ENCODE measurements around the gene PZP.

Gene PZP

DNA sequence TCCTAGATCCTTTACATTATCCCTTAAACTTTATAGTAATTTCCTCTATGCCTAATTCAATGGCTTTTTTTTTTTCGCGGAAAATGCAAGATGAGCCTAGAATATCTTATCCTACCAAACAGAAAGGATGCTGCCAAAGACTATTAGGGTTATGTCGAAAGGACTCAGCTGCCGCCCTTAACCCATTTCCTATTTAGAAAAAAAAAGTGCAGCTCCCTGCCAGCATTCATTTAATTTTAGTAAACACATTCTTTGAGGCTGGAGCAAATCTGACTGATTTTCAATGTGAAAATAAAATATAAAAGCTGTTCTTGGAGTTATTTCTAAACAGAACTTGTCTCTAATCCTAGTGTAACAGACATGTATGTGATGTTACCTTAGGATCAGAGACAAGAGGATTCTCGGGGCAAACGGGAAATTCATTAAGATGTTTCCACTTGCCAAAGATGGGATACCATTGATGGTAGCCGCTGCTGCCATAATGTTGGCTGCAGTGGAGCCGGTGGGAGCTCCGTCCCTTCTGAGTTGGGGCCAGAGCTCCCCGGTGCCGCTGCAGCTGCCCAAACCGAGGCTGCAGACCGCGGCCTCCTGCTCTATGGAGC, 84.3 kb downstream of the PZP start:
- no peak for DNase-seq

DNA sequence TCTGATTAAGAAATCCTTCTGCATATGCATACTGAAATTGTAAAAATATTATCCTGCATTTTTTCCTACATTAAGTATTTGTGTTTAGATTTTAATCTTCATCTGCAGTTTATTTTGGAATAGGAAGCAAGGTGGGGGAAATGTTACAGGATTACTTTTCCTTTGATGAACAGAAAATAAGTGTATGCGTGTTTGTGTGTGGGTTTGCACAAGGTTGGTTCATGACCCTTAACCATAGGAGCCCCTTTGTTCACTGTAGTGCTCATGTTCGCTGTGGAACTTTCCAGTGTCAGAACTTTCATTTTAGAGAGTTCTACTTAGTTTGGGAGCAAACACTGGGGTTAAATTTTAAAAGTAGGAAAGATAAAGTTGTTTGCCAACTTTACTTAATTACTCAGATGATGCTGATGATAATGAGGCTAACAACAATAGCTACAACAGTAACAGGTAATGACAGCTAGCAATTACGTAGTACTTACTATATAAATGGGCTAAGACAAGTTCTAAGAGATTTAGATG, 86.0 kb downstream of the PZP start:
- DNase-seq: no peak

DNA sequence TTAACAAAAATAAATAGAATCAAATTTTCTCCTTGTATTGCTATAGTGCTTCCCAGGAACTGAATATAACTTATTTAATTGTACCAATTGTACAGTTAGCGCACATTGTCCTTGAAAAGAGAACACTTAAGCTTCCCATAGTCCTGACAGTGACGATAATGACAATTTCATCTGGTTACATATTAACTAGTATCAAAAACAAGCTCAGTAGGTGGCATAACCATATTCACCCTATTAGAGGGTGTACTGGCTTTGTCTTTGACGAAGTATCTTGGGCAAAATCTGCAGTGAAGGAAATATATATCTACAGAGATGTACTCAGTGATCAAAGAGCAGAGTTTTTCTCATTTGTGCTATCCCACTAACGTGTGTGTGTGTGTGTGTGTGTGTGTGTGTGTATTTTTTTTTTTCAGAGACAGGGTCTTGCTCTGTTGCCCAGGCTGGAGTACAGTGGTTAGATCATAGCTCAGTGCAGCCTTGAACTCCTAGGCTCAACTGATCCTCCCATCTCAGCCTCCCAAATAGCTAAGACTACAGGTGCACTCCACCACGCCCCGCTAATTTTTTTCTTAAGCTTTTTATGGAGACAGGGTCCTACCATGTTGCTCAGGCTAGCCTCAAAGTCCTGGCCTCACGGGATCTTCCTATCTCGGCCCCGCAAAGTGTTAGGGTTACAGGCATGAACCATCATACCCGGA, 87.6 kb downstream of the PZP start:
- DNase-seq: no peak

DNA sequence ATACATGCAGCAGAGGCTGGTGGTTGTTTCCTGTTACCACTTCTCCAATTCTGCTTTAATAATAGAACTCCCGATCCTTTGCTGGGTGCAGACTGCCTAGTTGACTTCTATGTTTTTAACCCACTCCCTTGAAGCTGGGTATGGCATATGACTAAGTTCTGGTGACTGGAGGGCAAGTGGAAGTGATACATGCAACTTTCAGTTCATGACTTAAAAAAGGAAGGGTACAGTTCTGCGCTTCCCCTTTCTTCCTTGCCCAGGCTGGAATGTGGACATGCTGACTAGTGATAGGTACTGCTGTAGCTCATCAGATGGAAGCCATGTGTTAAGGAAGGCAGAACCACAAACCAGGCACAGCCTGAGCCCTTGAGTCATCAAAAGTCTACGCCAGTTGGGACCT, 90.0 kb downstream of the PZP start:
- DNase-seq: no peak

DNA sequence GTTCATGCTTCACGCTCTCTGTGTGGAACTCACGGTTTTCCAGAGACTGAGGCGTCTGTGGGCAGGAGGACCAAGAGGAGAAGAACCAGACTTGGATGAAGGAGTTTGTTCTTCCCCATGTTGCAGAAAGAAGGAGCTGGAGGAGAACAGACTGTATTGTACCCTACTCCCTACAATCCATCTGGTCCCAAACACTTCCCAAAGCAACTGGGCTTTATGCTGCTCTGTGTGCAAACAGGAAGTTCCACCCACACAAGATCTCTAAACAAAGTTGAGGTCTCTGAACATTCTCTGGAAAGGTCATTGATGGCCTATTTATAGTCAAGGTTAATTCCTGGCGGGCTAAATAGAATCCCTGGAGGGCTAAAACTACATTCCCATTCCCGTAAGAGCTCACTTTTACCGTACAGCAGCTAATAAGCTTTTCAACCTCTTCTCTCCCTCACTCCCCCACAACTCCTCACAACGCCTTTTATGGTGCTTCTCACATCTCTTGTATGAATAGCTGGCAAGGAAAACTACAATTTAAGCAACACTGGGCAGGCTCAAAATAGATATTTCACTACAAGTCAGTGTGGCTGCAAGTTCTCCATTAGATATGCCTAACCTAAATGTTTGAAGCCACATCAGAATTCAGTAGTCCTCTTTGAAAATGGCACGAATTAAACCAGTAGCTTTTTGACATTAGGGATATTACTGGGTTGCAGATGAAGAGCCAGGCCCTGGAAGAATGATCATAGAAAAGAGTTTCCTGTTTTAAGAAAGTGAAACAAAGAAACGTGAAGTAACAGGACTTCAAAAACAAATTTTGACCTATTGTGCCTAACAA, 92.2 kb downstream of the PZP start, which contains the start of gene A2M:
Gene A2M, minus strand, starts transcription at position 189 of the 829 bp plus-strand sequence. Its CDS starts 70 bp downstream, at position 119.
- no peak for DNase-seq

DNA sequence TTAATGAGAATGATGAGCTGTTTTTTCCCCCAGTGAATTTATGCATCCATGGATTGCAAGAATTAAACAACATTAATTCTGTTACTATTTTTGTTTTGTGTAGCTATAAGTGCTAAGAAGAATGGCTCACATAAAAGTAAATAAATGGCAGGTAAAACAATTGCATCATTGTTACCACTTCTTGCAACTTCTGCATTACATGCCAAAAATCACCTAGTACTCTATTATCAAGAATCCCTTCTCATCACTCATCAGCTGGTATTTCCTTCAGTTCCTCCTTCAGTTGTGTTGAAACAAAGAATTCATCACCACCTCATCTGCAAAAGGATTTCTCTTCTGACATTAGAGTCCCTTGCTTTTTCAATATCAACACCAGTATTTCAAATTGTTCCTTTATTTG, 93.2 kb downstream of the PZP start:
- no peak for DNase-seq

DNA sequence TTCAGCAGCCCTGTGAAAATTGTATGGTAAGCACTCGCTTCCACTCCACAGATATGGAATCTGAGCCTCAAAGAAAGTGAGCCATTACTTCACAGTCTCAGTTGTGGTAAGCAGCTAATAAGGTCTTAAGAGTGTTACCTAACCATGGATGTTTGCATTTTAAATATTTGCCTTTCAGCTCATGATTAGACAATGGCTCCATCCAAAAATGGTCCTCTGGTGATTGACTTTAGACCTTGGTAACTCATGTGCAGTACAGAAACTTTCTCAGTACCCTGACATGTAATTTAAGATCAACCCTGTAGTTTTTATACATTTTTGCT, 94.2 kb downstream of the PZP start:
- no peak for DNase-seq

DNA sequence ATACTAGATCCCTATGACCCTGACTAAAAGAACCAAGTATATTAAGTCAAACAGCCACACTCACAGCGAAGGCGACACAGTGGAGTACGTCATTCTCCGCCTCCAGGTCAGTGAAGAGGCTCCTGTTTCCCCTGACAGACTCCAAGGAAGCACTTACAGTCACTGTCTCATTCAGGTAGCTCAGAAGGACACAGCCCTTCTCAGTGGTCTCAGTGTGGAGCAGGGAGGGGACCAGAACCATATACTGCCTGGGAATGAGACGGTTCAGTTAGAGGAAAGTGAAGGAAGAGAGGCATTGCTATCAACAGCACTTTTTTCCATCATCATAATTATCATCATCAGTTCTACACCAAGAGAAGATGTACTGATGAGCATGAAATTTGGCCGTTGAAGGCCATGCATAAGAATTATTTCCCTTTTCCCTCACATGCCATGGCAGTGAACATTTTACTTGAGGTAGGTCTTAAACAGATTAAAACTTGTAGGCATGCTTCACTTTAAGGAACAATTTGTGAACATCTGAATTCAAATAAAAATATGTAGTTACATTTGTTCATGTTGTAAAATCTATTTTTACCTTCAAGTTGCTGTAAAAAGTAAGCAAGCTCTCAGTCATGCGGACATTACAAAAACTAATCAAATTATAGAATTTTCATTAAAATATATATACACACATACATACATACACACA, 94.8 kb downstream of the PZP start:
- DNase-seq: no peak

DNA sequence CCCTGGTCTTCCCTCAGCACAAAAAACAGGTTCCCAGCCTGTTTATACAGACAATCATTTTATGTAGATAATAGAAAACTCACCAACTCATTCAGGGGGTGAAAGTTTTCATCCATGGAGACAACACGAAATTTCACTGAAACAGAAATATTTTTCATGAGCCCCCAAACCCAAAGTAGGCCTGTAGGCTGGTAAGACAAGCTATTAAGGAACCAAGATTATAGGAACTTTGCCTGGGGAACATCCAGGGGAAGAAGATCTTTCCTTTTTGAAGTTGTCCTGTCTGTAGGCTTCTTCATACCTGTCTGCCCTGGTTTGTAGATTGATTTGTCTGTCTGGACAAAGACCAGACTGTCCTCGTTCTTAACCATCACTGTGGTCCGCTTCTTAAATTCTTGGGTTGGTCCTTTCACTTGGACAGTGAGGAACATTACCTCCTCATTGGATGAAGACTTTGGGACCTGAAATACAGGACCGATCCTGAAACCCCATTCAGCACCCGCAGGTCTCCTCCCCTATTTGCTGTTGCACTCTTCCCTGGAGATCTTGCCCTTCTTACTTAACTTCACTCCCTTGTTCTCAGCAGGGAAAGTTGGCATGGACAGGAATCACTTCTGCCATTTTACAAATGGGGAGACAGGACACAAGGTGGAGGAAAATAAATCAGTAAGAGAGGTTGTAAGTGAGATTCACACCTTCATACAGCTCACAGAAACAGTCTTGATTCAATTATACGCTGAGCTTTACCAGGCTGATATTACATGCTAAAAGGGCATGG, 95.9 kb downstream of the PZP start:
- DNase-seq: no peak

DNA sequence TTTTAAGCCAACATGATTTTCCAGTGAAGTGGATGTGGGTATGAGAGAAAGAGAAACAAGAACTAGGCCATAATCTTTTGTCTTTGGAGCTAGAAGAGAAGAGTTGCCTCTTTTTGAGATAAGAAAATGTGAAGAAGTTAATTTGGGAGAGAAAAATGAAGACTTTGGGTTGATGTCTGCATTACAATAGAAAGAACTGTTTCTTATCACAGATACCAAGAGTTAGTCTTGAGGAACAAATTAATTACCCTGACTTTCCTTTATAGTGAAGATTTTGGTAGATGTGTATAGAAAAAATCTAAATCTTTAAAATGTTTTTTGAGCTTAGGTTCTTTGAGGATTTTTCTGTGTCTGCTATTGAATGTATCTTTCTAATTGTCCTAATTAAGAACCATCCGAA, 96.7 kb downstream of the PZP start:
- DNase-seq: no peak

DNA sequence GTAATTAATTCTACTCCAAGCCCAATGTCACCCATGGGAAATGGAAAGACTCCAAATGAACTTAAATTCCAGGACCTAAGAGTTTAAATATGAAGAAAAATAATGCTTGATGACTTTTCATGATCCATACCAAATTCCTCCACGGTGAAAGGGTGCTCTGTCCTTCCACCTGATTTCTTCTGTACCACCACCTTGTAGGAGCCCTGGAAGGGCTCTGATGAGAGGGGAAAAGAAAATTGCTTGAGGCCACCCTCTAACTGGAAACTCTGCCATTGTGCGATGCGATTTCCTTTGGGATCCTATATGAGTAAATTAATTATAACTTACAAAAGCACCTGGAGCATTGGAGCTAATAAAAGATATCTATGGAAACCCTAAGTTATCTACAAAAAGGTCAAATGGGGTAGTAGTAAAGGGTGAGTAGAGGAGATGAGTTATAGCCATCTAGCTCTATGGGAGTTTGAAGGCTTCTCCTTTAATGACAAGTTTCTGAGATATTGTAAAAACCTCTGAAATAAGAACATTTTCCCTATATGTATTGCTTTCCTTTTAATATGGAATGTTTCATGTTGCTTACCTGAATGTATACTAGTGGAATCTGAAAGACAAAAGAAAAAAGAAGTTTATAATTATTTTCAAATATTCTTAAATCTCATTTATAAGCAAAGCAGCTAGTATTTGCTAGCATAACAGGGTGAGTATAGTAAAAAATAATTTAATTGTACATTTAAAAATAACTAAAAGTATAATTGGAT, 98.3 kb downstream of the PZP start:
- DNase-seq: no peak

DNA sequence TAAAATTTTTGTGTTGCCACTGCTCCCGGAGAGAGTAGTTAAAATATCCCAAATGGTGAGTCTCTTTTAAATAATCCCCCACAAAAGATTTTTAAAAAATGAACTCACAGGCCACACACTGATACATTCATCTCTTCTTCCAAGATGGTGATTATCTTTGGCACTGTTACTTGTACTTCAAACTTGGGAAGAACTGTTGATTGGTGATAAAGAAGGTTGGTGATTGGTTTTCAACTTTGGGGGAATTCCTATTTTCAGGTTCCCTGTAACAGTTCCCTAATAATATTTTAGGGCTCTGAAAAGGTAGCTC, 99.0 kb downstream of the PZP start:
- no peak for DNase-seq

DNA sequence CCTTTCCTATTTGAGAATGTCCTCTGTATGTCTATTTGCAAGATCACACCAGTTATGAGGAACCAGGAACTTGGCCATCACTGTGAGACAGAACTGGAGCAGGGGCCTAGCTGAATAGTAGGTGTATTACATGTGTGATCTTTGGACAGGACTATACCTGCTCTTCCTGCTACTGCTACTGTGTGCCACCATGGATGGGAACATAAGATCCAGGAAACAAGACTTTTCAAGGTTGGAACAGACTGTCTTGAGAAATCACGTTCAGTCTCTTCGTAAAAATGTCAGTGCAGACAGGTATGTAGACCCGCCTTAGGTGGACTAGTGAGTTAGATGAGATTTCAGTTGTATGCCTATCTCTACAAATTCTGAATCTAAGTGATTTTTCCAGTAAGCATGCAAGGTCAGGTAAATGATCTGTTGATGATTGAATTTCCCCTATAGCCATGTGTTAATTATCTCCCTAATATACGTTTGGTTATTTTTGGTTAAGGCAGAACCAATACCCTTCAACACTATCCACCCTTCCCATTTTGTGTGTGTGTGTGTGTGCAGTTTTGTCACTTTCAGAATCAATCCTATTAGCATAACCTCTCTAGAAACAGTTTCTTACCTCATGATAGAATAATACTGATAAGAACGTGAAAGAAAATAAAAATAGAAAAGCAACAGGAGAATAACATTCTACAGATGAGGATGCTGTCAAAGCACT, 99.5 kb downstream of the PZP start:
- no peak for DNase-seq

DNA sequence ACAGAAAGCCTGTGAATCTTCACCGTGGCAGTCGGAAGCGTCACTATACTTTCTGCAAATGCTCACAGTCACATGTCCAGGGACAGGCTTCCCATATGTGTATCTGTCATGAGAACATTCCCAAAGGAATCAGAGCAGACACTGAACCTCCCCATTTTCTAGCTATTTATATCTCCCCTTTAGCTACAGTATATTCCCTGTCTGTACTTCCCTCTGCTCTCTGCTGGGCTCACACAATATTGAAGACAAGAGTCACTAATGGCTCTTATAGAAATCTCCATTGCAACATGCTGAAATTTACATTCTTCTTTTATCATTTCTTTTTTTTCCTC, 100.7 kb downstream of the PZP start:
- DNase-seq: no peak

DNA sequence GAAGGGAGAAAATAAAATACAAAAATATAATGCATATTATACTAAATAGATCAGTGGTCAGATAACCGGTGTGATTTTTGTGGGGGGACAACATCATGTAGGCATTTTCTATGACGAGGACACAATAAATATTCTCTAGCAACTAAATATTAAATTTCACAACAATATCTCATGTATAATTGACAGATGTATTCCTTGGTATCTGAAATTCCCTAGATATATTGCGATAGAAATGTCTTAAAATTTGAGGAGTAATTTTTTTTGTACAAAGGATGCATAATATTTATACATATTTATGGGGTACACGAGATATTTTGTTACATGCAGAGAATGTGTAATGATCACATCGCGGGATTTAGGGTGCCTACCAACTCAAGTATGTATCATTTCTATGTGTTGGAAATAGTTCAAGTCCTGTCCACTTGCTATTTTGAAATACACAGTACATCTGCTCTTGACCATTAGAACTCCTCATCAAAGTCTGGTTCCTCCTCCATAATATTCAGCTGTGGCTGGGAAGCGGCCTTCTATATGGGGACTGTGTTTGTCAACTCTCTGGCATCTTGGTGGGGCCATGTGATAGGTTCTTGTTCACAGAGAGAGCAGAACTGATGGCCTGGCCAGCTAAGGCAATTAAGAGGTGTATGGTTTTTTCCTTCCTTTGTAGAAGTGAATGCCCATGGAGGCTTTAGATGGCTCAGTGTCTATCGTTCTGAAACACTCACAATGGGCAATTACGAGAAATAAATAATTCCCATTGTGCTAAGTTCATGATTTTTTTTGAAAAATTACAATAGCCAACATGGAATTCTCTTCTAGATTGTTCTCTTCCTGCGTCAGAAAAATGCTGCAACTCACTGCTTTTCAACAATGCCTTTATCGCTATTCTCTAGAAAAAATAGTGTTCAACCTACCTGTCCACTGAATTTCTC, 101.3 kb downstream of the PZP start:
- no peak for DNase-seq

DNA sequence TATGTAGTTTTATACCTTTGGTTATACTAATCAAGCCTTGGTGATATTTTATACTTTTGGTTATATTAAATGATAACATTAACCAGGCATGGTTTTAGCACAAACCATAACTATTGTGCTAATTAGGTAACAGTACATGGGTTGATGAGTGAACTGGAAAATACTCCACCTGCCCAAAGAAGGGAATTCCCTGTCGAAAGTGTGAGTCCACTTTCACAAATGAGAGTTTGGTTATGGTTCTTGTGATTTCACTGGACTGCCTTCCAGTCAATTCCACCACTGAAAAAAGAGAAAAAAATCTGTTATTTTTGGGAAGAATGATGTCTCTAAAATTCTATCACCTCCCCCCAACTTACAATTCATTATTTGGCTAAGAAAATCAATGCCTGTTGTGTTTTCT, 102.1 kb downstream of the PZP start:
- no peak for DNase-seq

DNA sequence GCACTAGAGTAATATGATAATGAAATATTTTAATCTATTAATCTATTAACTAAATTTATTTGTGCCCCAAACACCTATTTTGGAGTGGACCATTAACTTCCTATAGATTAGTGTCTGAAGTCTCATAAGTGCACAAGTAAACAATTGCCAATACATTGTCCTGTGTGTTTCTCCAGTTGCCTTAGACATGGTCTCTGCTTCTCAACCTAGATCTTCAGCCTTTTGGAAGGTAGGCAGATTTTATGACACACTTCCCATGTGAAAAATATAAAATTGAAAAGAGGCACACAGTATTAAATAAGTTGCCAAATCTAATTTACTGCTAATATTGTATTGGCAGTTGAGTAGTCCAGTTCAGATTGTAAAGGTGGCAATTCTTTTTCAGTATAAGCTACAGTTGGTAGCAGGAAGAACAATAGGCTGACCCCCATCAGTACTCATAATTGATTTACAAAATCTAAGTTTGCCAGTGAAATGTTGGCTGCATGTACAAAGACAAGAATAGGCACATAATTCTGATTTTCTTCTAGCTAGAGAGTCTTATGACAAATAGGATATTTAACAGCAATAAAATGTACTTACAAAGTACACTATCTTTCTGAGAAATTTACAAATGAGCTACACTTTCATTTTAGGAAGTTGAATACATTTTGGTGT, 103.3 kb downstream of the PZP start:
- DNase-seq: no peak

DNA sequence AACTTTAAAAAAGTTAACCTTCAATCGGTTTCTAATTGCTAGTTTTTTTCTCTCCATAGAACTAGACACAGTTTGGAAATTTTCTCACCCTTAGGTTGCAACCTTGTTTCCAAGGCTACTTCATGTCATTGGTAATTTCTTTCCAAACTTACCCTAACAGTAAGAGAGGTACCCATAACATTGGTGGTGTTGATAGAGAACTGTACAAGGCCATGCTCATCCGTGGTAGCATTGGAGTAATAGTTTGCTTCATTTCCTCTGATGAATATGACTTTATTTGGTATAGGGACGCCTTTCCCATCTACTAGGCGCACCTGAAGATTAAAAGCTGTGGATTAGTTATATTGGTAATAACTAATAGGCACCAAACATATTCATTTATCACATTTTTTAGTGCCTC, 104.1 kb downstream of the PZP start:
- DNase-seq: no peak

DNA sequence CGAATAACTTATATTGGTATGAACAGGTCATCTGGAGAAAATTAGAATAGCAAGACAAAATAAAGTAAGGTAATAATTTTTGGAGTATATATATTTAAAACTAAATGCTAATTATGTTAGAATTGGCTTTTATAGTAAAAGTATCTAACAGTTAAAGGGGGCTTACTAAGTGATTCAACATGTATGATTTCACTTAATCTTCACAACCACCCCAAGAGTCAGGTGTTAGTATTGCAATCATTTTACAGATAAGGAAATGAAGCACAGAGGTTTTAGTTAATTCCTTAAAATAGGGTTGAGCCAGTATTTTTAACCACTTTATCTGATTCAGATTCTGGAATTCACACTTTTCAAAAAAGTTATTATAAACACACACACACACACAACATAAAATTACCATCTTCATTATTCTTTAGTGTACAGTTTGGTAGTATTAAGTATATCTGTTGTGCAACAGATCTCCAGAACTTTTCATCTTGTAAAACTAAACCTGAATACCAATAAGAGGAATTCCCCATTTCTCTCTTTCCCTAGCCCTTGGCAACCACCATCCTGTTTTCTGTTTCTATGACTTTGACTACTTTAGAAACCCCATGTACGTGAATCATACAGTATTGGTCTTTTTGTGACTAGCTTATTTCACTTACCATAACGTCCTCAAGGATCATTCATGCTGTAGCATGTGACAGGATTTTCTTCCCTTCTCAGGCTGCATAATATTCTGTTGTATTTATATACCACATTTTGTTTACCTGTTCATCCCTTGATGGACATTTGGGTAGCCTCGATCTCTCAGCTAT, 104.9 kb downstream of the PZP start:
- DNase-seq: no peak
